Measurements from ENCODE around the gene POLD1. TPM values are rescaled to one million over a fixed set of nuclear protein-coding genes. Genes with fewer than 3 reads are reported as not detected.

Gene POLD1
- total RNA-seq, 1 donor from 2014 or later: 22.9 TPM

- intact Hi-C loops (cut with DNase I): loop anchor here (5.0 to 10.0 kb wide), 4 partner anchors 98 to 1315 kb away; partner anchors contain the start of genes CLDND2, CTU1, EMC10 and ETFB
- no peak overlapping the region for H3K27ac ChIP-seq
- no peaks in the 10 kb centered on the region for H3K27me3 ChIP-seq
- peaks cover 51 to 54% of the 10 kb centered on the region in 2 donors for H3K36me3 ChIP-seq
- TF ChIP-seq CTCF (IDR thresholded peaks at IDR 0.05): no peak
- H3K4me3 ChIP-seq: no peak overlapping the region
- DNase-seq (ENCODE audit: low spot score in 2 of 2): no peak
- H3K4me1 ChIP-seq: peaks cover under 1 to 9% of the 10 kb centered on the region in 2 donors
- H3K9me3 ChIP-seq: no peaks in the 10 kb centered on the region
These were observed 4.5 kb upstream of the POLD1 start for GRCh38 chr19:50379602-50380001.

- Histone ChIP-seq H3K27ac (no peak overlapping the region), H3K36me3 (peaks cover 51 to 54% of the 10 kb centered on the region in 2 donors), H3K4me3 (no peak overlapping the region), H3K27me3 (no peaks in the 10 kb centered on the region), H3K4me1 (peaks cover 6 to 14% of the 10 kb centered on the region in 2 donors), H3K9me3 (no peaks in the 10 kb centered on the region)
- intact Hi-C loops (cut with DNase I): loop anchor here (5.0 to 10.0 kb wide), 2 partner anchors 97 to 985 kb away; partner anchors contain the start of genes CLDND2, EMC10, ETFB and GARIN5A
- TF ChIP-seq CTCF (IDR thresholded peaks at IDR 0.05): no peak
- no peak for DNase-seq (ENCODE audit: low spot score in 2 of 2)
These were observed 4.0 kb upstream of the POLD1 start for GRCh38 chr19:50380137-50380536.

- Histone ChIP-seq H3K4me1 (peaks cover 8 to 16% of the 10 kb centered on the region in 2 donors), H3K27me3 (no peaks in the 10 kb centered on the region), H3K27ac (no peak overlapping the region), H3K36me3 (peaks cover 51 to 54% of the 10 kb centered on the region in 2 donors), H3K9me3 (no peaks in the 10 kb centered on the region), H3K4me3 (no peak overlapping the region)
- no peak for TF ChIP-seq CTCF (IDR thresholded peaks at IDR 0.05)
- intact Hi-C loops (cut with DNase I): loop anchor here (5.0 to 10.0 kb wide), 2 partner anchors 97 to 984 kb away; partner anchors contain the start of genes CLDND2, EMC10, ETFB and GARIN5A
- DNase-seq (ENCODE audit: low spot score in 2 of 2): no peak
These were observed 3.4 kb upstream of the POLD1 start for GRCh38 chr19:50380751-50381151.

- no peak overlapping the region for H3K4me3 ChIP-seq
- DNase-seq (ENCODE audit: low spot score in 2 of 2): no peak
- peaks cover 51 to 54% of the 10 kb centered on the region in 2 donors for H3K36me3 ChIP-seq
- H3K4me1 ChIP-seq: peaks cover 8 to 14% of the 10 kb centered on the region in 2 donors
- intact Hi-C loops (cut with DNase I): loop anchor here (5.0 to 10.0 kb wide), 2 partner anchors 95 to 983 kb away; partner anchors contain the start of genes CLDND2, EMC10, ETFB and GARIN5A
- H3K27ac ChIP-seq: no peak overlapping the region
- H3K27me3 ChIP-seq: no peaks in the 10 kb centered on the region
- no peaks in the 10 kb centered on the region for H3K9me3 ChIP-seq
- no peak for TF ChIP-seq CTCF (IDR thresholded peaks at IDR 0.05)
These were observed 2.0 kb upstream of the POLD1 start for GRCh38 chr19:50381881-50382729.

GRCh38 chr19:50383001-50383851, 921 bp upstream of the POLD1 start:
- Histone ChIP-seq H3K9me3 (no peaks in the 10 kb centered on the region), H3K27me3 (no peaks in the 10 kb centered on the region), H3K4me3 (peak overlapping the region; percentile 61 to 76), H3K36me3 (peaks cover 41 to 44% of the 10 kb centered on the region in 2 donors), H3K27ac (peak overlapping the region; percentile 87 to 88), H3K4me1 (peaks cover 8 to 10% of the 10 kb centered on the region in 2 donors)
- intact Hi-C loops (cut with DNase I): loop anchor here (5.0 to 10.0 kb wide), 2 partner anchors 94 to 982 kb away; partner anchors contain the start of genes CLDND2, EMC10, ETFB and GARIN5A
- TF ChIP-seq CTCF (IDR thresholded peaks at IDR 0.05): no peak
- DNase-seq (ENCODE audit: low spot score in 2 of 2): no peak
